Measurements from ENCODE around the gene WTAP.

- TF ChIP-seq, protein P1, sequence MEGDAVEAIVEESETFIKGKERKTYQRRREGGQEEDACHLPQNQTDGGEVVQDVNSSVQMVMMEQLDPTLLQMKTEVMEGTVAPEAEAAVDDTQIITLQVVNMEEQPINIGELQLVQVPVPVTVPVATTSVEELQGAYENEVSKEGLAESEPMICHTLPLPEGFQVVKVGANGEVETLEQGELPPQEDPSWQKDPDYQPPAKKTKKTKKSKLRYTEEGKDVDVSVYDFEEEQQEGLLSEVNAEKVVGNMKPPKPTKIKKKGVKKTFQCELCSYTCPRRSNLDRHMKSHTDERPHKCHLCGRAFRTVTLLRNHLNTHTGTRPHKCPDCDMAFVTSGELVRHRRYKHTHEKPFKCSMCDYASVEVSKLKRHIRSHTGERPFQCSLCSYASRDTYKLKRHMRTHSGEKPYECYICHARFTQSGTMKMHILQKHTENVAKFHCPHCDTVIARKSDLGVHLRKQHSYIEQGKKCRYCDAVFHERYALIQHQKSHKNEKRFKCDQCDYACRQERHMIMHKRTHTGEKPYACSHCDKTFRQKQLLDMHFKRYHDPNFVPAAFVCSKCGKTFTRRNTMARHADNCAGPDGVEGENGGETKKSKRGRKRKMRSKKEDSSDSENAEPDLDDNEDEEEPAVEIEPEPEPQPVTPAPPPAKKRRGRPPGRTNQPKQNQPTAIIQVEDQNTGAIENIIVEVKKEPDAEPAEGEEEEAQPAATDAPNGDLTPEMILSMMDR (IDR thresholded peaks at IDR 0.05): no peak
- TF ChIP-seq POLR2A (IDR thresholded peaks at IDR 0.05) (no peak), POLR2AphosphoS5 (IDR thresholded peaks at IDR 0.05) (no peak)
These were observed 9.6 kb downstream of the WTAP start for GRCh38 chr6:159736908-159737307.

Measured in transverse colon (tissue), 4 donors.